ENCODE results near the gene WAS.
"Not testable (repeated sequence)": the region's sequence is repeated elsewhere in the genome, so short reads cannot be mapped to it uniquely, and the experiment has no call there.

DNA sequence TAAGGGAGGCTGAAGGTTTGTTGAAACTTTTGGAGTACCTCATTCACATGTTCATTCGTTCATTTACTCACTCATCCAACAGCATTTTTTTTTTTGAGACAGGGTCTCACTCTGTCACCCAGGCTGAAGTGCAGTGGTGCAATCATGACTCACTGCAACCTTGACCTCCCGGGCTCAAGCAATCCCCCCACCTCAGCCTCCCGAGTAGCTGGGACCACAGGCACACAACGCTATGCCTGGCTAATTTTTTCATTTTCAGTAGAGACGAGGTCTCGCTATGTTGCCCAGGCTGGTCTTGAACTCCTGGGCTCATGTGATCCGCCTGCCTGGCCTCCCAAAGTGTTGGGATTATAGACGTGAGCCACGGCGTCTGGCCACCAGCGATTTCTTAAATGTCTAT, 15.4 kb upstream of the WAS start:
- TF ChIP-seq, protein P1, sequence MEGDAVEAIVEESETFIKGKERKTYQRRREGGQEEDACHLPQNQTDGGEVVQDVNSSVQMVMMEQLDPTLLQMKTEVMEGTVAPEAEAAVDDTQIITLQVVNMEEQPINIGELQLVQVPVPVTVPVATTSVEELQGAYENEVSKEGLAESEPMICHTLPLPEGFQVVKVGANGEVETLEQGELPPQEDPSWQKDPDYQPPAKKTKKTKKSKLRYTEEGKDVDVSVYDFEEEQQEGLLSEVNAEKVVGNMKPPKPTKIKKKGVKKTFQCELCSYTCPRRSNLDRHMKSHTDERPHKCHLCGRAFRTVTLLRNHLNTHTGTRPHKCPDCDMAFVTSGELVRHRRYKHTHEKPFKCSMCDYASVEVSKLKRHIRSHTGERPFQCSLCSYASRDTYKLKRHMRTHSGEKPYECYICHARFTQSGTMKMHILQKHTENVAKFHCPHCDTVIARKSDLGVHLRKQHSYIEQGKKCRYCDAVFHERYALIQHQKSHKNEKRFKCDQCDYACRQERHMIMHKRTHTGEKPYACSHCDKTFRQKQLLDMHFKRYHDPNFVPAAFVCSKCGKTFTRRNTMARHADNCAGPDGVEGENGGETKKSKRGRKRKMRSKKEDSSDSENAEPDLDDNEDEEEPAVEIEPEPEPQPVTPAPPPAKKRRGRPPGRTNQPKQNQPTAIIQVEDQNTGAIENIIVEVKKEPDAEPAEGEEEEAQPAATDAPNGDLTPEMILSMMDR (IDR thresholded peaks at IDR 0.05): not testable (repeated sequence)
- TF ChIP-seq POLR2A (IDR thresholded peaks at IDR 0.05): not testable (repeated sequence)
